Type B pancreatic cell (in vitro differentiated cells): ENCODE measurements around the gene TEX9. TPM values are rescaled to one million over a fixed set of nuclear protein-coding genes. Genes with fewer than 3 reads are reported as not detected.

ENCODE experiments used
- DNase-seq: peaks from one replicate; pipeline ENCODE4 v3.0.0; 2021; ENCODE audit warnings: mixed read lengths; ENCODE audit not compliant: unreplicated experiment; ENCODE audit errors: extremely low spot score
- H3K27ac Mint-ChIP-seq: 2 replicates; pipeline ENCODE4 v1.8.0; 2021; ENCODE audit warnings: mild to moderate bottlenecking, mixed read lengths
- H3K27me3 Mint-ChIP-seq: 2 replicates; pipeline ENCODE4 v1.8.0; 2021; ENCODE audit warnings: mixed read lengths
- H3K36me3 Mint-ChIP-seq: 2 replicates; pipeline ENCODE4 v1.8.0; 2021; ENCODE audit warnings: mixed read lengths
- H3K4me1 Mint-ChIP-seq: one replicate; pipeline ENCODE4 v1.8.0; 2021; ENCODE audit warnings: mixed read lengths; ENCODE audit not compliant: unreplicated experiment
- H3K4me3 Mint-ChIP-seq: 2 replicates; pipeline ENCODE4 v1.8.0; 2021; ENCODE audit warnings: mild to moderate bottlenecking, mixed read lengths
- H3K9me3 Mint-ChIP-seq: 2 replicates; pipeline ENCODE4 v1.8.0; 2021; ENCODE audit warnings: mixed read lengths
- CTCF ChIP-seq: fragments of 200-600 bp; sonication (generic); conservative IDR thresholded peaks from 2 replicates; pipeline ENCODE4 v1.5.0; 2021; ENCODE audit warnings: antibody characterized with exemption, mild to moderate bottlenecking
- total RNA-seq: library from RNA; stranded (reverse); gene quantifications from 2 replicates; pipeline ENCODE4 v1.2.1, GENCODE V29; 2021; ENCODE audit warnings: low replicate concordance

TEX9 gene
- total RNA-seq, 1 donor from 2014 or later: 23.7 TPM

- no peaks in the 10 kb centered on the region for H3K9me3 Mint-ChIP-seq
- H3K36me3 Mint-ChIP-seq: no peaks in the 10 kb centered on the region
- H3K4me3 Mint-ChIP-seq: no peak overlapping the region
- H3K4me1 Mint-ChIP-seq: peaks cover 11% of the 10 kb centered on the region
- H3K27ac Mint-ChIP-seq: peak overlapping the region; percentile 42
- DNase-seq: no peak
- H3K27me3 Mint-ChIP-seq: peaks cover 29% of the 10 kb centered on the region
- no peak for TF ChIP-seq CTCF
These were observed 104.3 kb downstream of the TEX9 start for GRCh38 chr15:56469483-56469882.

GRCh38 chr15:56471440-56472069 is 106.3 kb downstream of the TEX9 start:
- Mint-ChIP-seq H3K36me3 (no peaks in the 10 kb centered on the region), H3K4me1 (no peaks in the 10 kb centered on the region), H3K4me3 (no peak overlapping the region), H3K27ac (no peak overlapping the region), H3K27me3 (peaks cover 29% of the 10 kb centered on the region), H3K9me3 (no peaks in the 10 kb centered on the region)
- no peak for DNase-seq
- TF ChIP-seq CTCF: no peak

GRCh38 chr15:56472278-56472677 is 107.1 kb downstream of the TEX9 start:
- no peaks in the 10 kb centered on the region for H3K4me1 Mint-ChIP-seq
- no peak overlapping the region for H3K27ac Mint-ChIP-seq
- no peak overlapping the region for H3K4me3 Mint-ChIP-seq
- H3K27me3 Mint-ChIP-seq: peaks cover 29% of the 10 kb centered on the region
- H3K9me3 Mint-ChIP-seq: no peaks in the 10 kb centered on the region
- TF ChIP-seq CTCF: no peak
- no peaks in the 10 kb centered on the region for H3K36me3 Mint-ChIP-seq
- DNase-seq: no peak

- no peak for TF ChIP-seq CTCF
- Mint-ChIP-seq H3K4me1 (no peaks in the 10 kb centered on the region), H3K36me3 (no peaks in the 10 kb centered on the region), H3K27me3 (peaks cover 28% of the 10 kb centered on the region), H3K4me3 (no peak overlapping the region), H3K9me3 (no peaks in the 10 kb centered on the region), H3K27ac (no peak overlapping the region)
- DNase-seq: no peak
These were observed 107.8 kb downstream of the TEX9 start for GRCh38 chr15:56473017-56473416.

GRCh38 chr15:56475351-56475750 is 110.1 kb downstream of the TEX9 start:
- Mint-ChIP-seq H3K4me3 (no peak overlapping the region), H3K9me3 (peaks cover 6% of the 10 kb centered on the region), H3K27ac (no peak overlapping the region), H3K4me1 (no peaks in the 10 kb centered on the region), H3K36me3 (no peaks in the 10 kb centered on the region), H3K27me3 (peaks cover 14% of the 10 kb centered on the region)
- DNase-seq: no peak
- TF ChIP-seq CTCF: no peak

Other genes starting within 250 kb of the TEX9 start
- 29.3 and 39.2 TPM in 2 replicates for gene RFX7, start 121.5 kb upstream of the TEX9 start, total RNA-seq
- gene MNS1, start 99.7 kb downstream of the TEX9 start, total RNA-seq: 2.9 and 9.0 TPM in 2 replicates